GM08714 (cell line): ENCODE results near the gene MAVS.
"Not testable (repeated sequence)": the region's sequence is repeated elsewhere in the genome, so short reads cannot be mapped to it uniquely, and the experiment has no call there.

Experiments used
- H3K4me3 ChIP-seq: fragments of 200-500 bp; sonication (Bioruptor generic); 2 replicates; pipeline ENCODE4 v1.5.1; 2014; ENCODE audit warnings: mild to moderate bottlenecking, low read length, inconsistent platforms
- ZNF274 ChIP-seq: IDR thresholded peaks from 2 replicates; pipeline ENCODE4 v1.6.1; 2012; ENCODE audit warnings: mild to moderate bottlenecking, low read depth, low read length

MAVS gene

GRCh38 chr20:3821996-3822395, 24.6 kb upstream of the MAVS start:
- no peak for TF ChIP-seq ZNF274
- H3K4me3 ChIP-seq = no peak overlapping the region

- H3K4me3 ChIP-seq = no peak overlapping the region
- TF ChIP-seq ZNF274 = no peak
Observed at GRCh38 chr20:3823881-3824280, 22.8 kb upstream of the MAVS start.

GRCh38 chr20:3825526-3825925, 21.1 kb upstream of the MAVS start:
- no peak overlapping the region for H3K4me3 ChIP-seq
- TF ChIP-seq ZNF274 = no peak

- TF ChIP-seq ZNF274 = no peak
- H3K4me3 ChIP-seq = no peak overlapping the region
Observed at GRCh38 chr20:3826420-3826819, 20.2 kb upstream of the MAVS start.

- no peak overlapping the region for H3K4me3 ChIP-seq
- no peak for TF ChIP-seq ZNF274
Observed at GRCh38 chr20:3828798-3829197, 17.8 kb upstream of the MAVS start.

GRCh38 chr20:3829891-3830290, 16.7 kb upstream of the MAVS start:
- H3K4me3 ChIP-seq = not testable (repeated sequence)

- no peak overlapping the region for H3K4me3 ChIP-seq
- no peak for TF ChIP-seq ZNF274
Observed at GRCh38 chr20:3836132-3836531, 10.5 kb upstream of the MAVS start.

GRCh38 chr20:3839328-3839727, 7.3 kb upstream of the MAVS start:
- TF ChIP-seq ZNF274 = no peak

GRCh38 chr20:3840201-3840600, 6.4 kb upstream of the MAVS start:
- H3K4me3 ChIP-seq = not testable (repeated sequence)

More at GRCh38 chr20:3839328-3839727, 7.3 kb upstream of the MAVS start:
- H3K4me3 ChIP-seq = no peak overlapping the region

GRCh38 chr20:3842348-3842930, 4.2 kb upstream of the MAVS start:
- no peak for TF ChIP-seq ZNF274
- no peak overlapping the region for H3K4me3 ChIP-seq

GRCh38 chr20:3843490-3843889, 3.1 kb upstream of the MAVS start:
- H3K4me3 ChIP-seq = no peak overlapping the region
- TF ChIP-seq ZNF274 = no peak

GRCh38 chr20:3843990-3844619, 2.5 kb upstream of the MAVS start:
- H3K4me3 ChIP-seq = not testable (repeated sequence)

GRCh38 chr20:3846378-3846739, 275 bp upstream of the MAVS start:
- no peak for TF ChIP-seq ZNF274
- H3K4me3 ChIP-seq = peak overlapping the region; percentile 86

GRCh38 chr20:3847429-3847940, 851 bp downstream of the MAVS start:
- TF ChIP-seq ZNF274 = no peak
- H3K4me3 ChIP-seq = peak overlapping the region; percentile 86

- no peak for TF ChIP-seq ZNF274
- no peak overlapping the region for H3K4me3 ChIP-seq
Observed at GRCh38 chr20:3848565-3848964, 1.9 kb downstream of the MAVS start.

- H3K4me3 ChIP-seq = no peak overlapping the region
- TF ChIP-seq ZNF274 = no peak
Observed at GRCh38 chr20:3854462-3854871, 7.8 kb downstream of the MAVS start.
